ENCODE data around the gene TK1.
"Not testable (repeated sequence)": the region's sequence is repeated elsewhere in the genome, so short reads cannot be mapped to it uniquely, and the experiment has no call there.

The TK1 gene

GRCh38 chr17:78176548-78177025, 10.3 kb downstream of the TK1 start:
- no peak for DNase-seq (ENCODE audit: low read depth, low spot score)

GRCh38 chr17:78175643-78175981, 11.2 kb downstream of the TK1 start:
- DNase-seq (ENCODE audit: low read depth, low spot score), result no peak

GRCh38 chr17:78174870-78175642, 11.8 kb downstream of the TK1 start:
- no peak for DNase-seq (ENCODE audit: low read depth, low spot score)

- no peak for DNase-seq (ENCODE audit: low read depth, low spot score)
These were observed 12.4 kb downstream of the TK1 start for GRCh38 chr17:78174346-78174869.

DNA sequence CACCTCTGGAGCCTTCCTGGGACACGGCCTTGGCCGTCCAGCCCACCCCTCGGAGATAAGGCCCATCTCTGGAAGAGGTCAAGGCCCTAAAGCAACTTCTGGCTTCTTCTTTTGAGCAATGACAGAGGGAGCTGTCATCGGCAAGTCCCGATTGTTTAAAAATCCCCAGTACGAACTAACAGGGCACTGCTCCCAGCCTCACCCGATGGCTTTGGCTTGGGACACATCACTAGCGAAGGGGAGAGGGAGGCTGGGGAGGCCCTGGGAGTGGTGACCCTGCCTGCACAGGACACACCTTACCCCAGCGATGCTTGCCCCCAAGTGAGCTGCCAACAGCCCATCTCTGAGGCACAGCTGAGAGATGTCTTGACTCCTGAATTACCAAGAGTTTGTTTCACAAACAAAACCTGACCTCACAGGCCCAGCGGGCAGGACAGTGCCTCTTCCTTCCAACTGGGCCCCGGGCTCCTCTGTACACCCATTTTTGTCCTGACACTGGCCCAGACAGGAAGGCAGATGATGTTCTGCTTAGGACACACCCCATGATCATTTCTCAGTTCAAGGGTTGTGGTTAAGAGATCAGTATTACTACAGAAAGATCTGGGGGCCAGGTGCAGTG, 13.6 kb downstream of the TK1 start:
- no peak for DNase-seq (ENCODE audit: low read depth, low spot score)

DNA sequence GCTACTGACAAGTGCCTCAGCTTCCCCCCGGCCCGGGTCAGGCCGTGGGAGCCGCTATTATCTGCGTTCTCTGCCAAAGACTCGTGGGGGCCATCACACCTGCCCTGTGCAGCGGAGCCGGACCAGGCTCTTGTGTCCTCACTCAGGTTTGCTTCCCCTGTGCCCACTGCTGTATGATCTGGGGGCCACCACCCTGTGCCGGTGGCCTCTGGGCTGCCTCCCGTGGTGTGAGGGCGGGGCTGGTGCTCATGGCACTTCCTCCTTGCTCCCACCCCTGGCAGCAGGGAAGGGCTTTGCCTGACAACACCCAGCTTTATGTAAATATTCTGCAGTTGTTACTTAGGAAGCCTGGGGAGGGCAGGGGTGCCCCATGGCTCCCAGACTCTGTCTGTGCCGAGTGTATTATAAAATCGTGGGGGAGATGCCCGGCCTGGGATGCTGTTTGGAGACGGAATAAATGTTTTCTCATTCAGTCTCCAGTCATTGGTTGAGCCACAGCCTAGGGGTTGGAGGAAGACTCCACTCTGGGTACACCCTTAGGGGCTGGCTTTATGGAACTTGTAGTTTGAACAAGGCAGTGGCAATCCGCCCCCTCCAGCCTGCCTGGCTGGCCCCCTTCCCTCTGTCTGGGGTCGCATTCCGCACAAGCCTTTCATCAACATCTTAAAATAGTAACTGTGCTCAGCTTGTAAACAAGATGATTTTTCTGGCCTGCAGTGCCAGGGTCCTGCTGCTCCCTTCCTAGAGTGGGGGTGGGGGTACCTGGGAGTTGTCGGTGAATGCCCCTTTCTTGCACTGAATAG, 14.4 kb downstream of the TK1 start:
- no peak for DNase-seq (ENCODE audit: low read depth, low spot score)

- DNase-seq (ENCODE audit: low read depth, low spot score), result not testable (repeated sequence)
These were observed 15.1 kb downstream of the TK1 start for GRCh38 chr17:78171591-78172248.

DNA sequence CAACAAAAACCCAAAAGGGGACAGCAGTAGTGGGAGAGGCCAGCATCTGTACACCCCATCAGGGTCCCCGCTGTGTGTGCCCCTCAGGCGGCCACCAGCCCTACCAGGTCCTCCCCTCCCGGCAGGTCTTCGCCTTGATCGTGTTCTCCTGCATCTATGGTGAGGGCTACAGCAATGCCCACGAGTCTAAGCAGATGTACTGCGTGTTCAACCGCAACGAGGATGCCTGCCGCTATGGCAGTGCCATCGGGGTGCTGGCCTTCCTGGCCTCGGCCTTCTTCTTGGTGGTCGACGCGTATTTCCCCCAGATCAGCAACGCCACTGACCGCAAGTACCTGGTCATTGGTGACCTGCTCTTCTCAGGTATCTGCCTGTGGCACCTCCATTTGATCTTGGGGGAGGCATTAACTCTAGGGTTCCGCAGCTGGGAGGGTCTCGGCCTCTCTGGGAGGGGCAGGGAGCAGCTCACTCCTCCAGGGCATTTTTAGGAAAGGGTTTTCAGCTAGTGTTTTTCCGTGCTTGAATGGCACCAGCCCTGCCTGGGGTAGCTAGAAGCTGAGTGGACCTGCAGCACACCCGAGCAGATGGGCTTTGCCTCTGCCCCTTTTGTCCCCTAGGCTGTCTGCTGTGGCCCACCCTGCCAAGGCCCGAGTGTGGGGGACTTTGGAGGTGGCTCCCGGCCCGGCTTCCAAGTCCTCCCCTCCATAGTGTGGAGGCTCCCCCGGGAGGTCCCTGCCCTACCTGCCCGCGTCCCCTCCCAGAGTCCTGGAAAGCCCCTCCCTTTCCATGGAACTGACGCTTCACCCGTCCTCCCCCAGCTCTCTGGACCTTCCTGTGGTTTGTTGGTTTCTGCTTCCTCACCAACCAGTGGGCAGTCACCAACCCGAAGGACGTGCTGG, 15.9 kb downstream of the TK1 start:
- no peak for DNase-seq (ENCODE audit: low read depth, low spot score)

DNA sequence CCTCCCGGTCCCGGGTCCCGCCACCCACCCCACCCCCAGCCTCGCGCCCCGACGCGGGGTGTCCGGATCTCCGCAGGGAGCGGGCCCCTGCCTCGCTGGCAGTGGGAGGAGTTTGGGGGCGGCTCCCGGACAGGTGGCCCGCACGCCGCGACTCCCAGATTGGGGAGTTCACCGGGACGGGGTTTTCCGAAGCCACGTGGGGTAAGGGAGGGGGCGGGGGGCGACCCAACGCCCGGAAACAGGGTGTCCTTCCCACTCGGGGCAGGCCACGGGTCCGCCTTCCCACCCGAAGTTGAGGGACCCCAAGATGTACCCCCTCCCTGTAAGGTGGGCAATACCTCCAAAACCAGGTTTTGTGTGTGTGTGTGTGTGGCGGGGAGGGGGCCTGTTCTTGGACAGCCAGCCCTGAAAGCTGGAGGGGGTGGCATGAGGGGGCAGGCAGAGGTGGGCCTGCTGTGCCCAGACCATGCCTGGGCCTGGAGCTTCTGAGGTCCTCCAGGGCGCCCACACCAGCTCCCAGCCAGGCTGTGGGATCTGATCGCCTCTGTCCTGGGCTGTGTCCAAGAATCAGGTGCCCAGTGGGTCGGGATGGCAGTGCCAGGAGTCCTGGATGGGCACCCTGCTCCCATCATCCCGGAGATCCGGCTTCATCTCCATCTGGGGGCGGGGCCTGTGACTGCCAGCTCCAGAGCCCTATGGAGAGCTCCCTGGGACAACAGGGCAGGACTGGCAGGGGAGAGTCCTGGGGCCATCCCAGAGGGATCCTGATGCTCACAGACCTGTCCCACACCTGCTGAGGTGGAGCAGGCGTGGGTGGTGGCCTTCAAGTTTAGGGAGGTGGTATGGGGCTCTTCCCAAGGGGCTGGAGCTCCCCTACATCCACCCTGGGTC, 17.7 kb downstream of the TK1 start:
- DNase-seq (ENCODE audit: low read depth, low spot score), result no peak

- DNase-seq (ENCODE audit: low read depth, low spot score), result no peak
These were observed 18.5 kb downstream of the TK1 start, which contains the start of gene SYNGR2 for GRCh38 chr17:78168242-78168902. Gene SYNGR2 (plus strand): TSS chr17:78168581. CDS start chr17:78168617, 36 bp downstream.

DNA sequence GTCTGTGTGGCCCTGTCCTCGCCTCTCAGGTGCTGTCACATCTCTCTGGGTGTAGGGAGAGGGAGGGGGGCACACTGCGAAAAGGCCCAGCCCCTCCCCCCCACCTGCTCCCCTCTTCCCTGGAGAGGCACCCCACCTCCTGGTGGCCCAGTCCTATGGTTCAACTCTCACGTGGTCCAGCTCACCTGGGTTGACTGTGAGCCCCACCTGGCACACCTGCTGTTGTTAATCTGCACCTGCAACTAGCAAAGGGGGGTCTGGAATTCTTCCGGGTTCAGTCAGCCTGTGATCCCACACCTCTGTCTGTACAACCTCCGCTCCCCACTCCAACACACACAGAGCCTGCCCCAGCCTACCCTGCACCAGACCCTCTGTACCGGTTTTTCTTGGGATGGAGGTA, 20.4 kb downstream of the TK1 start:
- DNase-seq (ENCODE audit: low read depth, low spot score), result no peak

DNA sequence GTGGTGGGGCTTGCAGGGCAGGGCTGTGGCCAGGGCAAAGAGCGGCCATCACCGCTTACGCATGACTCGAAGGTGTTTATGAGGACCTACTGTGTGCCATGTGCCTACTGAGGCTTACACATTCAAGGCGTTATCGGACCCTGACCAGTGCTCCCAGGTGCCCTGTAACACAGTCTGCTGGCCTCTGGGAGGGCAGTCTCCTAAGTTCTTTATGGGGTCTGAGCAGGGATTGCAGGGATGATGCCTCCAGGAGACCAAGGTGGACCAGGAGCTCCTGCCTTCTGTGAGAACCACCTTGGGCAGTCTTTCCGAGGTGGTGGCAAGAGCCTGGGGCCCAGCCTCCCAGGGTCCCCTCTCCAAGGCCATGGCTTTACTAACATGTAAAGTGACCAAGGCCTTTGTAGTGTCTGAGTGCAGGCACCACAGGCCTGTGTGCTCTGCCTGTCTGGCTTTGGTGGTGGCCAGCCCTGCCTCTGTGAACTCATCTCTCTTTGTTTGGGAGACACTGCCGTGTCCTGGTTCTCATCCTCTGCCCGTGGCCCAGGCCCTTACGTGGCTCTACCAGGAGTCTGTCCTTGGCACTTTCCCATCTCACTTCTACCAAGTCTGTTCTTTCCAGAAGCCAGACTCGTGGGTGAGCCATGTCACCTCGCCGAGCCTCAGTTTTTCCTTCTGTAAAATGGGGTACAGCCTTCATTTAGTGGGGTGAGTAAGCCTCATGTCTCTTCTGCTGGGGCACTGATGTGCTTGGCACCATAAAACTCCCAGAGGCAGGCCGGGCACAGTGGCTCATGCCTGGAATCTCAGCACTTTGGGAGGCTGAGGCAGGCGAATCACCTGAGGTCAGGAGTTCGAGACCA, 21.9 kb downstream of the TK1 start:
- no peak for DNase-seq (ENCODE audit: low read depth, low spot score)

DNA sequence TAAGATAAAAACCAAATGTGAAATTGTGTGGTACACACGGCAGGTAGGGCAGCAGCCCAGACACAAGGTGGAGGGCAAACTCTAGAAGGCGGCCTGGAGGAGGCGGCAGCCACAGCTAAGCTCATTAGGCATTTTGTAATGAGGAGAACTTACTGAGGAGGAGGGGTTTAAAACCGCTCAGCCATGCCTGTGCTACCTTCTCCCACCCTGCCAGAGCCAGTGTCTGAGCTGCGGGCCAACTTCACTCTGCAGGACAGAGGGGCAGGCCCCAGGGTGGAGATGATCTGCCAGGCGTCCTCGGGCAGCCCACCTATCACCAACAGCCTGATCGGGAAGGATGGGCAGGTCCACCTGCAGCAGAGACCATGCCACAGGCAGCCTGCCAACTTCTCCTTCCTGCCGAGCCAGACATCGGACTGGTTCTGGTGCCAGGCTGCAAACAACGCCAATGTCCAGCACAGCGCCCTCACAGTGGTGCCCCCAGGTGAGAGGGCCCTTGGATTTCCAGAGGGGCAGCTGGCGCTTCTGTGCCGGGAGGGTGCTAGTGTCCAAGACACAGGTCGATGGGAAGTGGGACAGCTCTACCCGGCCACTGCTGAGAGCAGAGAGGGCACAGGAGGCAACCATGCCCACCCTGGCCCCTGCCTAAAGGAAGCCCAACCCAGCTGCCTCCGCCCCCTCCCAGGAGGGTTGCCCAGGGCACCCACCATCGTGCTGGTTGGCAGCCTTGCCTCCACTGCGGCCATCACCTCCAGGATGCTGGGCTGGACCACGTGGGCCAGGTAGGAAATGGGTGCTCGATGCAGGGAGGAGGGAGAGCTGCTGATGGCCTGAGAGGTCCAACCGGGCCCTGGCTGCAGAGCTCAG, 22.7 kb downstream of the TK1 start:
- no peak for DNase-seq (ENCODE audit: low read depth, low spot score)

- DNase-seq (ENCODE audit: low read depth, low spot score), result no peak
These were observed 27.2 kb downstream of the TK1 start for GRCh38 chr17:78159575-78160158.

- DNase-seq (ENCODE audit: low read depth, low spot score), result no peak
These were observed 31.7 kb downstream of the TK1 start for GRCh38 chr17:78154903-78155811.

Data from smooth muscle cell of the brain vasculature (primary cell).